Endothelial cell of umbilical vein (primary cell): ENCODE results near the gene NADSYN1. TPM values are rescaled to one million over a fixed set of nuclear protein-coding genes. Genes with fewer than 3 reads are reported as not detected.
"Not testable (repeated sequence)": the region's sequence is repeated elsewhere in the genome, so short reads cannot be mapped to it uniquely, and the experiment has no call there.

Experiments used
- BruUV-seq: library from RNA; stranded (reverse); fragments of 400-500 nt; replicated peaks from 2 replicates; lab custom pipeline; 2021; lab: Mats Ljungman, UMichigan
- CTCF ChIA-PET: fragments of 300-600, 350-600 bp; sonication (Branson Sonifier 250); formaldehyde crosslinking; loops from one replicate; lab custom pipeline; 2021; ENCODE audit warnings: antibody characterized with exemption, inconsistent platforms; lab: Charles Lee
- POLR2A ChIA-PET: fragments of 300-600, 350-600 bp; sonication (Branson Sonifier 250); formaldehyde crosslinking; loops from one replicate; lab custom pipeline; 2021; ENCODE audit warnings: antibody characterized with exemption, inconsistent platforms; lab: Charles Lee
- DNase-seq: peaks from one replicate; pipeline ENCODE4 v3.0.0-alpha.2; 2011; ENCODE audit warnings: low read depth, low spot score
- FAIRE-seq: peaks from 2 replicates; lab custom pipeline; 2011; peaks lifted over from hg19 to GRCh38; lab: Jason Lieb, UNC
- H2AFZ ChIP-seq: 2 replicates; pipeline ENCODE4 v1.6.0; 2012; ENCODE audit warnings: low read depth, low read length, control low read depth, inconsistent platforms
- H3K27ac ChIP-seq: 2 replicates; pipeline ENCODE4 v1.5.1; 2011; ENCODE audit warnings: low read depth, mild to moderate bottlenecking, control low read depth, low read length, moderate library complexity; ENCODE audit not compliant: insufficient read depth
- H3K27me3 ChIP-seq, 2 experiments: 2 replicates each; pipeline versions ENCODE4 v1.6.0 to v1.6.1; 2011; ENCODE audit warnings: low read length in 2 of 2, mixed read lengths in 1 of 2; ENCODE audit not compliant: control insufficient read depth in 2 of 2, insufficient read depth in 2 of 2
- H3K36me3 ChIP-seq, 2 experiments: 2 replicates in 1 of 2; 3 replicates in 1 of 2; pipeline ENCODE4 v1.5.1; 2011; ENCODE audit warnings: low read length in 2 of 2, mild to moderate bottlenecking in 1 of 2, moderate library complexity in 1 of 2; ENCODE audit not compliant: control insufficient read depth in 2 of 2, insufficient read depth in 2 of 2; ENCODE audit errors: extremely low read depth in 1 of 2
- H3K4me1 ChIP-seq: 3 replicates; pipeline ENCODE4 v1.5.1; 2011; ENCODE audit warnings: mild to moderate bottlenecking, low read length; ENCODE audit not compliant: control insufficient read depth, insufficient read depth; ENCODE audit errors: extremely low read depth
- H3K4me2 ChIP-seq: 2 replicates; pipeline ENCODE4 v1.6.1; 2011; ENCODE audit warnings: low read length, control low read depth, mixed read lengths; ENCODE audit not compliant: insufficient read depth
- H3K4me3 ChIP-seq, 3 experiments: fragments of 200-600 bp in 1 of 3; sonication (generic), shearing (Covaris generic) in 1 of 3; replicated peaks in 1 of 3; 2 replicates each; pipeline ENCODE4 v1.5.1; 2011 to 2016; ENCODE audit warnings: control low read depth in 3 of 3, low read length in 3 of 3, mild to moderate bottlenecking in 2 of 3, inconsistent platforms in 1 of 3, low read depth in 1 of 3, moderate library complexity in 1 of 3; ENCODE audit not compliant: insufficient read depth in 1 of 3
- H3K79me2 ChIP-seq: 2 replicates; pipeline ENCODE4 v1.6.0; 2012; ENCODE audit warnings: low read length, inconsistent platforms; ENCODE audit not compliant: control insufficient read depth, insufficient read depth
- H3K9ac ChIP-seq: replicated peaks from 2 replicates; pipeline ENCODE3; 2011; ENCODE audit warnings: low read length, control low read depth; ENCODE audit not compliant: insufficient read depth; ENCODE audit errors: extremely low read depth
- H3K9me1 ChIP-seq: replicated peaks from 3 replicates; pipeline ENCODE4 v1.6.0; 2011; ENCODE audit warnings: mild to moderate bottlenecking, low read length; ENCODE audit not compliant: control insufficient read depth, insufficient read depth; ENCODE audit errors: extremely low read depth
- H3K9me3 ChIP-seq: replicated peaks from 2 replicates; pipeline ENCODE4 v1.5.1; 2012; ENCODE audit warnings: low read length, inconsistent platforms; ENCODE audit not compliant: control insufficient read depth, insufficient read depth
- H4K20me1 ChIP-seq: replicated peaks from 2 replicates; pipeline ENCODE3; 2011; ENCODE audit warnings: mild to moderate bottlenecking, low read length; ENCODE audit not compliant: control insufficient read depth, insufficient read depth; ENCODE audit errors: extremely low read depth
- EZH2 ChIP-seq: IDR thresholded peaks from 2 replicates; pipeline ENCODE4 v1.6.1; 2012; ENCODE audit warnings: borderline replicate concordance, low read depth, mild to moderate bottlenecking, moderate library complexity, low read length, inconsistent platforms; ENCODE audit not compliant: severe bottlenecking
- FOS ChIP-seq: IDR thresholded peaks from 2 replicates; pipeline ENCODE4 v1.6.1; 2011; ENCODE audit warnings: mild to moderate bottlenecking, low read length, moderate library complexity, borderline replicate concordance; ENCODE audit not compliant: insufficient read depth
- GATA2 ChIP-seq: IDR thresholded peaks from 2 replicates; pipeline ENCODE4 v1.7.0; 2011; ENCODE audit warnings: low read depth, mild to moderate bottlenecking, moderate library complexity, mixed read lengths, low read length; ENCODE audit not compliant: insufficient read length, insufficient read depth
- JUN ChIP-seq: IDR thresholded peaks from 2 replicates; pipeline ENCODE4 v1.6.1; 2011; ENCODE audit warnings: borderline replicate concordance, low read depth; ENCODE audit not compliant: insufficient read length, insufficient read depth
- MYC ChIP-seq: IDR thresholded peaks from one replicate; pipeline ENCODE4 v1.6.1; 2011; ENCODE audit warnings: mild to moderate bottlenecking, low read depth, low read length
- POLR2A ChIP-seq: IDR thresholded peaks from 2 replicates; pipeline ENCODE4 v1.6.1; 2012; ENCODE audit warnings: low read depth, mild to moderate bottlenecking, control low read depth, low read length
- POLR2AphosphoS5 ChIP-seq: IDR thresholded peaks from 2 replicates; pipeline ENCODE4 v1.6.1; 2012; ENCODE audit warnings: low read depth, mild to moderate bottlenecking, control low read depth, low read length, moderate library complexity; ENCODE audit not compliant: insufficient read depth
- dilution Hi-C: fragments of 300-500 bp; cut with MboI; formaldehyde crosslinking; loops from one replicate; pipeline ENCODE4 v1.15.0; 2019; ENCODE audit warnings: low sequenced_read_pairs; ENCODE audit not compliant: extremely low pct_ligation_motif_present
- intact Hi-C: fragments of 100-400 bp; cut with micrococcal nuclease; formaldehyde crosslinking; loops from one replicate; pipeline ENCODE4 v1.10.0; 2022
- polyA plus RNA-seq, 4 experiments: library from polyadenylated mRNA; depleted of rRNA in 3 of 4; stranded (reverse) in 3 of 4; unstranded in 1 of 4; fragments of >200 nt; gene quantifications; 2 replicates each; pipeline versions ENCODE4 v1.2.1 to v1.2.3, GENCODE V29; 2011 to 2012; ENCODE audit warnings: missing spikeins in 1 of 4
- total RNA-seq: library from RNA; stranded (reverse); gene quantifications from 2 replicates; pipeline ENCODE4 v1.2.3, GENCODE V29; 2021
- TF ChIP-seq, protein P1 (sequence below): IDR thresholded peaks from 2 replicates; pipeline ENCODE4 v1.6.1; 2011; ENCODE audit not compliant: insufficient read depth, insufficient read length
- TF ChIP-seq, protein P2 (sequence below), 2 donors: IDR thresholded peaks; 1 replicate in 1 of 2; 2 replicates in 1 of 2; pipeline ENCODE4 v1.5.1; 2011; ENCODE audit warnings: low read length in 2 of 2, mild to moderate bottlenecking in 2 of 2, moderate library complexity in 2 of 2, control low read depth in 1 of 2, inconsistent platforms in 1 of 2, low read depth in 1 of 2; ENCODE audit not compliant: insufficient read depth in 1 of 2; ENCODE audit errors: extremely low read depth in 1 of 2

Gene NADSYN1
- total and polyA plus RNA-seq, 2 donors (not counting 3 experiments of a cell fraction or from before 2014, with no cell fraction given) = 77.5 to 99.2 TPM

DNA sequence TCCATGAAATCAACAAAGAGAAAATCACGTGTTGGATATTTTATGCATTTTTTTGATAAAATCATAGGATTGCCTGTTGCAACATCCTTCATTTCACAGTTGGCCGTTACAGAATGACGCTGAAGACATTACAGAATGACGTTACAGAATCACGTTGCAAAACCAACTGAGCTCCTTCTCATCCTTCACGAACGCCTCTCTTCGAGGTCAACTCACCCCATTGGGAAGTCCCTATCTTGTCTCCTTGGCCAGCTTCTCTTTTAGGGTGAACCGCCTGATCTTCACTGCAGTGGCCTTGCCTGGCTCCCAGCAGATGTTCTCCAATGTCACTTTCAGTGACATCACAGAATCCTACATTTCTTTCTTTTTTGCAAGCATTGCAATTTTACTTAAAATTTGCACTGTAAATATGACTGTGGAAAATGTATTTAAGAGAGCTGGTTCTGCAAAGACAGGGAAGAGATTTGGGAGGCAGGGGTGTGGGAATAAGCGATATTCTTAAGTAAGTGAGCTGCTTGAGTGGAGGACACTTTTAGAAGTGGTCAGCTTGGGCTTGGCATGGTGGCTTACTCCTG is 79.1 kb downstream of the NADSYN1 start:
- Histone ChIP-seq H3K9me3 (no peaks in the 10 kb centered on the region), H3K4me3 (no peak overlapping the region), H3K4me2 (no peak overlapping the region), H3K9ac (no peak overlapping the region), H2AFZ (no peak overlapping the region), H3K36me3 (no peaks in the 10 kb centered on the region), H3K9me1 (no peaks in the 10 kb centered on the region), H4K20me1 (no peaks in the 10 kb centered on the region), H3K27me3 (no peaks in the 10 kb centered on the region), H3K4me1 (no peaks in the 10 kb centered on the region), H3K27ac (no peak overlapping the region), H3K79me2 (no peaks in the 10 kb centered on the region)
- intact Hi-C loops = no loop called here
- no peak for FAIRE-seq
- BruUV-seq = no TSS peak
- ChIA-PET POLR2A (no interaction called here), CTCF (interaction anchor here (1.0 to 1.4 kb wide), 2 partner anchors 10 to 48 kb away, joined by 4 read pairs; no protein-coding TSS in a partner anchor)
- TF ChIP-seq EZH2 (no peak), MYC (no peak), POLR2AphosphoS5 (no peak), GATA2 (no peak), POLR2A (no peak), FOS (no peak), JUN (no peak)
- TF ChIP-seq, protein P1, sequence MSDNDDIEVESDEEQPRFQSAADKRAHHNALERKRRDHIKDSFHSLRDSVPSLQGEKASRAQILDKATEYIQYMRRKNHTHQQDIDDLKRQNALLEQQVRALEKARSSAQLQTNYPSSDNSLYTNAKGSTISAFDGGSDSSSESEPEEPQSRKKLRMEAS = no peak
- TF ChIP-seq, protein P2, sequence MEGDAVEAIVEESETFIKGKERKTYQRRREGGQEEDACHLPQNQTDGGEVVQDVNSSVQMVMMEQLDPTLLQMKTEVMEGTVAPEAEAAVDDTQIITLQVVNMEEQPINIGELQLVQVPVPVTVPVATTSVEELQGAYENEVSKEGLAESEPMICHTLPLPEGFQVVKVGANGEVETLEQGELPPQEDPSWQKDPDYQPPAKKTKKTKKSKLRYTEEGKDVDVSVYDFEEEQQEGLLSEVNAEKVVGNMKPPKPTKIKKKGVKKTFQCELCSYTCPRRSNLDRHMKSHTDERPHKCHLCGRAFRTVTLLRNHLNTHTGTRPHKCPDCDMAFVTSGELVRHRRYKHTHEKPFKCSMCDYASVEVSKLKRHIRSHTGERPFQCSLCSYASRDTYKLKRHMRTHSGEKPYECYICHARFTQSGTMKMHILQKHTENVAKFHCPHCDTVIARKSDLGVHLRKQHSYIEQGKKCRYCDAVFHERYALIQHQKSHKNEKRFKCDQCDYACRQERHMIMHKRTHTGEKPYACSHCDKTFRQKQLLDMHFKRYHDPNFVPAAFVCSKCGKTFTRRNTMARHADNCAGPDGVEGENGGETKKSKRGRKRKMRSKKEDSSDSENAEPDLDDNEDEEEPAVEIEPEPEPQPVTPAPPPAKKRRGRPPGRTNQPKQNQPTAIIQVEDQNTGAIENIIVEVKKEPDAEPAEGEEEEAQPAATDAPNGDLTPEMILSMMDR (IDR thresholded peaks at IDR 0.05; ENCODE audit: extremely low read depth in 1 of 2, insufficient read depth in 1 of 2, low read depth in 1 of 2, low read length in 2 of 2) = no peak
- DNase-seq = no peak
- dilution Hi-C loops = no loop called here

DNA sequence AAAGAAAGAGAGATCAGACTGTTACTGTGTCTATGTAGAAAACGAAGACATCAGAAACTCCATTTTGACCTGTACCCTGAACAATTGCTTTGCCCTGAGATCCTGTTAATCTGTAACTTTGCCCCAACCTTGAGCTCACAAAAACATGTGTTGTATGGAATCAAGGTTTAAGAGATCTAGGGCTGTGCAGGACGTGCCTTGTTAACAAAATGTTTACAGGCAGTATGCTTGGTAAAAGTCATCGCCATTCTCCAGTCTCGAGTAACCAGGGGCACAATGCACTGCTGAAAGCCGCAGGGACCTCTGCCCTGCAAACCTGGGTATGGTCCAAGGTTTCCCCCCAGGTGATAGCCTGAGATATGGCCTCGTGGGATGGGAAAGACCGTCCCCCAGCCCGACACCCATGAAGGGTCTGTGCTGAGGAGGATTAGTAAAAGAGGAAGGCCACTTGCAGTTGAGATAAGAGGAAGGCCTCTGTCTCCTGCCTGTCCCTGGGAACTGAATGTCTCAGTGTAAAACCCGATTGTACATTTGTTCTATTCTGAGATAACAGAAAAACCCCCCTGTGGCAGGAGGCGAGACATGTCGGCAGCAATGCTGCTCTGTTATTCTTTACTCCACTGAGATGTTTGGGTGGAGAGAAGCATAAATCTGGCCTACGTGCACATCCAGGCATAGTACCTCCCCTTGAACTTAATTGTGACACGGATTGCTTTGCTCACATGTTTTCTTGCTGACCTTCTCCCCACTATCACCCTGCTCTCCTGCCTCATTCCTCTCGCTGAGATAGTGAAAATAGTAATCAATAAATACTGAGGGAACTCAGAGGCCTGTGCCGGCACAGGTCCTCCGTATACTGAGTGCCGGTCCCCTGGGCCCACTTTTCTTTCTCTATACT is 82.0 kb downstream of the NADSYN1 start:
- H4K20me1 ChIP-seq, FAIRE-seq, H3K9ac ChIP-seq, intact Hi-C loops, H3K9me1 ChIP-seq, H2AFZ ChIP-seq, H3K27me3 ChIP-seq, POLR2A ChIA-PET, H3K4me2 ChIP-seq, H3K9me3 ChIP-seq, H3K4me1 ChIP-seq, H3K27ac ChIP-seq, BruUV-seq, DNase-seq, dilution Hi-C loops, H3K79me2 ChIP-seq, H3K4me3 ChIP-seq, H3K36me3 ChIP-seq: not testable (repeated sequence)
- CTCF ChIA-PET = interaction anchor here (0.9 kb wide), 1 partner anchor 45 kb away, joined by 3 read pairs; no protein-coding TSS in a partner anchor
